Ramos (cell line): ENCODE measurements around the gene TSPAN13.

Experiments used
- in situ Hi-C: fragments of 300-500 bp; cut with MboI; formaldehyde crosslinking; loops from one replicate; pipeline ENCODE4 v1.14.3; 2022; ENCODE audit warnings: low sequenced_read_pairs; ENCODE audit not compliant: unreplicated experiment

TSPAN13 gene

GRCh38 chr7:16804674-16805439 is 51.3 kb downstream of the TSPAN13 start, which contains the start of gene AGR2:
Gene AGR2, minus strand, starts transcription at chr7:16804999. Its CDS starts 3,203 bp downstream, at chr7:16801796.
- in situ Hi-C loops: no loop called here

GRCh38 chr7:16805441-16805840 is 51.9 kb downstream of the TSPAN13 start:
- in situ Hi-C loops: no loop called here

GRCh38 chr7:16810112-16810511 is 56.6 kb downstream of the TSPAN13 start:
- in situ Hi-C loops: no loop called here

GRCh38 chr7:16810573-16810972 is 57.0 kb downstream of the TSPAN13 start:
- in situ Hi-C loops: no loop called here

GRCh38 chr7:16811551-16811950 is 58.0 kb downstream of the TSPAN13 start:
- in situ Hi-C loops: no loop called here

GRCh38 chr7:16812542-16813231 is 59.1 kb downstream of the TSPAN13 start:
- in situ Hi-C loops: no loop called here

- in situ Hi-C loops: no loop called here
These were observed 59.7 kb downstream of the TSPAN13 start for GRCh38 chr7:16813232-16813616.

- in situ Hi-C loops: no loop called here
These were observed 61.4 kb downstream of the TSPAN13 start for GRCh38 chr7:16815001-16815400.

- in situ Hi-C loops: no loop called here
These were observed 63.3 kb downstream of the TSPAN13 start for GRCh38 chr7:16816824-16817223.

- in situ Hi-C loops: no loop called here
These were observed 64.0 kb downstream of the TSPAN13 start for GRCh38 chr7:16817536-16817935.

GRCh38 chr7:16818732-16819131 is 65.2 kb downstream of the TSPAN13 start:
- in situ Hi-C loops: no loop called here

- in situ Hi-C loops: no loop called here
These were observed 68.5 kb downstream of the TSPAN13 start for GRCh38 chr7:16822029-16822428.

- in situ Hi-C loops: no loop called here
These were observed 72.5 kb downstream of the TSPAN13 start for GRCh38 chr7:16826060-16826459.

- in situ Hi-C loops: no loop called here
These were observed 79.8 kb downstream of the TSPAN13 start for GRCh38 chr7:16833373-16833772.
